Transverse colon (tissue), 4 donors: ENCODE results near the gene CRYAB.
A peak's percentile ranks its signal among the peaks of the same experiment; 100 is the strongest.

ENCODE experiments used
- EP300 ChIP-seq: sonication (generic); formaldehyde crosslinking; IDR thresholded peaks from one replicate; pipeline ENCODE4 v1.6.1; 2017; ENCODE audit warnings: antibody characterized with exemption, low read depth
- POLR2A ChIP-seq: fragments of 450-650 bp; IDR thresholded peaks from one replicate; pipeline ENCODE4 v1.6.1; 2016; ENCODE audit warnings: antibody characterized with exemption, mild to moderate bottlenecking, moderate library complexity
- POLR2AphosphoS5 ChIP-seq, 3 donors: sonication (generic); formaldehyde crosslinking; IDR thresholded peaks; one replicate each; pipeline ENCODE4 v1.6.1; 2016; ENCODE audit warnings: antibody characterized with exemption in 3 of 3
- TF ChIP-seq, protein P1 (sequence below), 5 experiments: fragments of 200-600 bp in 3 of 5; fragments of 450-650 bp in 2 of 5; sonication (generic) in 3 of 5; IDR thresholded peaks; 1 replicate in 2 of 5; 2 replicates in 3 of 5; pipeline ENCODE4 v1.5.1; 2016 to 2017; ENCODE audit warnings: antibody characterized with exemption in 5 of 5, inconsistent platforms in 3 of 5, mild to moderate bottlenecking in 2 of 5, moderate library complexity in 1 of 5

DNA sequence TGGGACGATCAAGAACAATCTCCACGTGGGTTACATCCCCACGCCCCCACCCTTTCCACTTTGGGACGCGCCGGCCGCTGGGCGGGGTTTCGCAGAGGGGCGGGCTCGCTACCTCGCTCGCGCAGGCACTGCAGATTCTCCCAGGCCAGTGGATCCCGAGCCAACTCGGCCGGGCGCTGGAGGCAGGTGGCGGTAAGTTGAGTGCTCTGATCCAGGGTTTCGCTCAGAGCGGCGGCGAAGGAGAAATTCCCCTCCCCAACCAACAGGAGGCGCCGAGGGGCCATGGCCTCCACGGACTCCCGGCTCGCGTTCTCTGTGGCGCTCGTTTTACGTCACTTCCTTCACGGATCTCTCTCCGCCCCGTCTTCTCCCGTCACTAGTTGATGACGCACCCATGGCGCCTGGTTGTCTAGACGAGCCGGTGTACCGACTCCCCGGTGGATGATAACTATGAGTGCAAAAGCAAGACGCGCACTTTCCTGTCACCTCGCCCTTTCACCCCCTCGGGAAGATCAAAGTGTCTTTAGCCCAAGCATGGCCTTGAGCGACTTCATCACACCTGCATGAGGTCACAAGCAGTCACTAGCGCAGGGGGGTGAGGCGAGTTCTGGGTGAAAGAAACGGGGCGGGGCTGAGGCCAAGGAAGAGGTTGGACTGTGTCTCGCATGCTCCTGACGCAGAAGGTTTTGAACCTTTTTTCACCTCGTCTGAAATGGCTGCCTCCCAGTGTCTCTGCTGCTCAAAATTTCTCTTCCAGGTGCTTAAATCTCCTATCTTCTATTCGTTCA, 32.5 kb downstream of the CRYAB start, which contains the start of the genes CFAP68 and FDXACB1:
- TF ChIP-seq EP300 (peak; percentile 21), POLR2A (peak; percentile 51), POLR2AphosphoS5 (IDR thresholded peaks at IDR 0.05) (peak; percentile 33 to 80 (median 71))
- TF ChIP-seq, protein P1, sequence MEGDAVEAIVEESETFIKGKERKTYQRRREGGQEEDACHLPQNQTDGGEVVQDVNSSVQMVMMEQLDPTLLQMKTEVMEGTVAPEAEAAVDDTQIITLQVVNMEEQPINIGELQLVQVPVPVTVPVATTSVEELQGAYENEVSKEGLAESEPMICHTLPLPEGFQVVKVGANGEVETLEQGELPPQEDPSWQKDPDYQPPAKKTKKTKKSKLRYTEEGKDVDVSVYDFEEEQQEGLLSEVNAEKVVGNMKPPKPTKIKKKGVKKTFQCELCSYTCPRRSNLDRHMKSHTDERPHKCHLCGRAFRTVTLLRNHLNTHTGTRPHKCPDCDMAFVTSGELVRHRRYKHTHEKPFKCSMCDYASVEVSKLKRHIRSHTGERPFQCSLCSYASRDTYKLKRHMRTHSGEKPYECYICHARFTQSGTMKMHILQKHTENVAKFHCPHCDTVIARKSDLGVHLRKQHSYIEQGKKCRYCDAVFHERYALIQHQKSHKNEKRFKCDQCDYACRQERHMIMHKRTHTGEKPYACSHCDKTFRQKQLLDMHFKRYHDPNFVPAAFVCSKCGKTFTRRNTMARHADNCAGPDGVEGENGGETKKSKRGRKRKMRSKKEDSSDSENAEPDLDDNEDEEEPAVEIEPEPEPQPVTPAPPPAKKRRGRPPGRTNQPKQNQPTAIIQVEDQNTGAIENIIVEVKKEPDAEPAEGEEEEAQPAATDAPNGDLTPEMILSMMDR (IDR thresholded peaks at IDR 0.05): peak; percentile 94 to 99 (median 98)
